ENCODE data around the gene TATDN2. TPM values are rescaled to one million over a fixed set of nuclear protein-coding genes. Genes with fewer than 3 reads are reported as not detected.

Gene TATDN2
- total RNA-seq, 1 donor from 2014 or later, result 39.1 TPM

DNA sequence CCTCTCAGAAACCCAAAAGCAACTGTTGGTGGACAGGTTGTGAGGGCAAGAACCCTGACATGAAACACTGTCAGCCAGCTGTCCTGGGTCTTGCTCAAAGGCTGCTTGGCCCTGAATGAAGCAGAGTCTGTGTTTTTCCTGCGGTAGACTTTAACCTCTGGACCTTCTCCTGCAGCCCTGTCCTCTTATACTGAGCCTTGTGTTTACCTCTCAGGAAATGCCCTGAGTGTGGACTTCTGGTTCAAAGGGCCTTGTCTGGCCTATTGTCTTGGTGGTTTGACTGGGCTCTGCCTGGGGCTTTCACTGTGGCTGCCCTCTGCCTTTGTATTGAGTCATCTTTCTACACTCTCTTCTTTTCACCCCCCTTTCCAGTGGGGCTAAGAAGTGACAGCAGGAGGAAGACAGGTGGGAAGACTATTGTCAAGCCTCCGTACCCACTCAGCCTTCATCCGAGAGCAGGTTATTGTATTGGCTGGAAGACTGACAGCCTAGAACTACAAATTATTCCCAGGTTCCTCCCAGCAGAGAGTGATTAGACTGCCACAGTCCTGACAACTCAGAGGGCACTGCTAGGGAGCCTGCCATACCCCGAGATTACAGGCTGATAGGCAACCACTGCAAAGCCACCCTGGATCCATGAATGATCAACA is 69.2 kb downstream of the TATDN2 start:
- no peak for DNase-seq (ENCODE audit: low spot score)

DNA sequence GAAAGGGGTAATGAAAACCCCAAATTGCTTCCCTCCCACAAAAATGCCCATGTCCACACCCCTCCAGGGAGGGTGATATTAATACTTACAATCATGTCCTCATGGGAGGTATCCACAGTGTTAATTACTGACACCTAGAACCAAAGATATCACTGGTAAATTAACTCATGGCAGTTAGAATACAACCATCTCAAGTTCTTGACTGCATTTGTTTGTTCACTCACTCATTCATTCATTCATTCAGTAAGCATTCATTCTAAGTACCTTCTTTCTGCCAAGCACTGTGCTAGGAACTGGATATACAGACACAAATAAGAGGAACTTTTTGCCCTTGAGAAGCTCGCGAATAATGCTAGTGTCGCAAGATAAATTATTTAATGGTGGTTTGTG is 69.7 kb downstream of the TATDN2 start:
- no peak for DNase-seq (ENCODE audit: low spot score)

DNA sequence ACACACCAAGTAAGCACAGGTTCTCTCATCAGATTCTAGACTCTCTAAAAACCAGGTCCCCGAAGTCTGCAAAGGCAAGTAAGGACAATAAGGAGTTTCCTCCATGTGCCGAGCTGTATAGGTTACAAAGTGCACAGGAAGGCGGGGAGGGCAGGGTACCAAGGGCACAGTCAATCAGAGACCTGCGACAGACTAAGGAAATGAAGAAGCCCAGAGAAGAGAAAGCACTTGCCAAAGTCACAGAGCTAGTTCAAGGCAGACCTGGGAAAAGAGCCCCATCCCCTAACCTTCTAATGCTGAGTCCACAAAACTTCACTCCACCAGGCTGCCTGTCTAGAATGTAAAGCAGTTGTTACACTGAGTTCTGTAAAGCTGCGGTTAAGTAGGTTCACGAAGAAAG is 71.0 kb downstream of the TATDN2 start:
- no peak for DNase-seq (ENCODE audit: low spot score)

DNA sequence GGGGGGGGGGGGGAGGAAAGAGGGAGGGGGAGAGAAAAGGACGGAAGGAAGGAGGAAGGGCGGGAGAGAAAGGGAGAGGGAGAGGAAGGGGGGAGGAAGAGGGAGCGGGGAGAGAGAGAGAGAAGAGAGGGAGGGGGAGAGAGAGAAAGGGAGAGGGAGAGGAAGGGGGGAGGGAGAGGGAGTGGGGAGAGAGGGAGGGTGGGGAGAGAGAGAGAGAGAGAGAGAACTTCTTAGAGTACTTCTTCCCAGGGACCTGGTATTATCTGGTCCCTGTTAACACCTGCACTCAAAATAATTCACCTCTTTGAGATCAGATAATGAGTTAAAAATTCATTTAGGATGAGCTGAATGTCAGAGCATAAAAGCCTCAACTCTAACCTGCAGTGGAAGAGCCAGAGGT is 71.5 kb downstream of the TATDN2 start:
- no peak for DNase-seq (ENCODE audit: low spot score)

DNA sequence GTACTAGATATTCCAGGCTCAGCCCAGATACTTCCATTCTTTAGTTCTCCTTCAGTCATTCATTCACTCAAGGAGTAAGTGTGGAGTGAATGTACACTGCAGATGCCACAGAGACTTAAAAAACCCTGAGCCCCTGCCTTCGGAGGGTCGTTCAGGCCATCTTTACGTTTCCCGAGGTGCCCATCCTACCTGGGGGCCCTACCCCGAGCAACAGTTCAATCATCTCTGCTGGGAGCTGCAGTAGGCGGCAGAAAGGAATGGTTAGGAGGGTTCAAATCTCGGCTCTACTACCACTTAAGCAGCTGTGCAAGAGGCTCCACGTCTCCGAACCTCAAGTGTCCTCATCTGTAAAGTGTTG is 72.0 kb downstream of the TATDN2 start:
- DNase-seq (ENCODE audit: low spot score), result no peak

DNA sequence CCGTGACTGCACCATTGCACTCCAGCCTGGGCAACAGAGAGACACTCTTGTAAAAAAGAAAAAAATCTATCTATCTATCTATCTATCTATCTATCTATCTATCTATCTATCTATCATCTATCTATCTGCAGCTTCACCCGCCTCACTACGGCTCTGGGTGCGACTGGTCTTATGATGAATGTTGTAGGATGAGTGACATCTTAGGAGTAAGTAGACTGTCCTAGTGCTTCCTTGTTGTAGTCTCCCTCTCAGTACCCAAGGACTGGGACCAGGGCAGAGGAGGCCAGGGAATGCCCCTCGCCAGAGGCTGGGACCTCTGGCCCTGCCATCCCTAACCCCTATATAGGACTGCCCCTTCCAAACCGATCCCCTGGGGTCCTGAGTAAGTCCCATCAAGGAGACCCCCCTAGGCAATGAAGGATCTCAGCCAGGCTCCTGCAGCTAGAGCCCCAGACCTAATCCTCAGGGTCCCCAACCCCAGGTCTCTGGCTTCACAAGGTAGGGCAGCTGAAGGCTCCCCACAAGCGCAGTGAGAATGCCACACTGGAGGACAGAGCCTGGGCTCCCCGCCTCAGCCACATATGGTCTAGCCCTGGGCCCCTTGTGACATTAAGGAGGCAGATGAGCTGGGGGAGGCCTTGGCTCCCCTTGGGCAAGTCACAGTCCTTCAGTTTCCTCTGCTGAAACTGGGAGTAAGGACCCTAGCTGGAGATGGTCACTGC is 73.5 kb downstream of the TATDN2 start:
- DNase-seq (ENCODE audit: low spot score), result no peak

DNA sequence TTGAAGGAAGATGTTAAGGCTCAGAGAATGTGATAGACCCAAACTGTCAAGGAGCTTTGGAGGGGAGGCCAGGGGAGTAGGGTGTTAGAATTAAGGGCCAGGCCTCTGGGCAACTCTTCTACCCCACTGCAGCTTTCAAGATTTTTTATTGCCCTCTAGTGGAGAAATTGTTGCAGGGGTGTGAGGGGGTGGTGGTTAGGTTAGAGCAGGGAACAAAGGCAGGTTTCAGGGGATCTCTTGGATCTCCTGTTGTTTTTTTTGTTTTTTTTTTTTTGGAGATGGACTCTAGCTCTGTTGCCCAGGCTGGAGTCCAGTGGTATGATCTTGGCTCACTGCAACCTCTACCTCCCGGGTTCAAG is 74.1 kb downstream of the TATDN2 start:
- no peak for DNase-seq (ENCODE audit: low spot score)

DNA sequence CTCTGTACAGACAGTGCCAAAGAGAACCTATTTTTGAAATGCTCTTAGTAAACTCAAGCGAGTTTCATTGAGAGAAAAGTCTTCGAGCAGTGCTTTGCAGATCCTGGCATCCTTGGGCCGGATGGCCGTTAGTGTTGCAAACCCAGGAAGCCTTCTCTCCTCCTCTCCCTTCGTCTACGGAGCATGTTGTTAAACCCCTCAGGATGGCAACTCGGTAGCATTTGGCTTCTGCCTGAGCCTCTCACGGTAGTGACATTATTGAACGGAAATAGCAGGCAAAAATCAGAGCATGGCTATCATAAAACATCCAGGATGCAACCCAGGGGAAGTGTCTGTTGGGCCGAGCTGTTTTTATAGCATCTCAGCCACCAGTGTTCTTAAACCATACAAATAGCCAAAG is 79.3 kb downstream of the TATDN2 start:
- DNase-seq (ENCODE audit: low spot score), result no peak

DNA sequence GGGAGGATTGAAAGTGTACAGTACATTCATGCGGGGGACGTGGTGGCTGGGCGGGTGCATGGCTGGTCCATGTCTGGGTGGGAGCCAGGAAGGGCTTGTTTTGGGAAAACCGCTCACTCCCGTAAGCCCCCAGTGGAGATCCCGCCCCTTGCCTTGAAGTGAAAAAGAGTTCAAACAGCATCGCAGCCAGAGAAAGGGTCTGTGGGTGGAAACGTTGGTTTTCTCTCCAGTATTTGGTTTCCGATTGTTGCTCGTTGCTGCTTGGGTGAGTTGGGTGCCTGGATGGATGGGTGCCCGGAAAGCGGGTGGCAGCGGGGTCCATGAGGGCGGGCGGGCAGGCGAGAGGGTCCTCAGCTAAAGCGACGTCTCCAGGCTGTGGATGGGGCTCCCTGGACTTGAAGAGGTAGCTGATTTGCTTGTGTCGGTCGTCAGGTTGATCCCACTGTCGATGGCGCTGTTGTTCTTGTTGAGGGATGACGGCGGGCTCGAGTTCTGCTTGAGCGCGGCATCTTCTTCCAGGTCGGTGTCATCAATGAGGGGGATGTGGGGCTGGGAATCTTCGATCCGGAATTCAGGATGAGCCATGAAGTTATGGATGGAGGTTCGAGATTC is 80.3 kb downstream of the TATDN2 start:
- no peak for DNase-seq (ENCODE audit: low spot score)

DNA sequence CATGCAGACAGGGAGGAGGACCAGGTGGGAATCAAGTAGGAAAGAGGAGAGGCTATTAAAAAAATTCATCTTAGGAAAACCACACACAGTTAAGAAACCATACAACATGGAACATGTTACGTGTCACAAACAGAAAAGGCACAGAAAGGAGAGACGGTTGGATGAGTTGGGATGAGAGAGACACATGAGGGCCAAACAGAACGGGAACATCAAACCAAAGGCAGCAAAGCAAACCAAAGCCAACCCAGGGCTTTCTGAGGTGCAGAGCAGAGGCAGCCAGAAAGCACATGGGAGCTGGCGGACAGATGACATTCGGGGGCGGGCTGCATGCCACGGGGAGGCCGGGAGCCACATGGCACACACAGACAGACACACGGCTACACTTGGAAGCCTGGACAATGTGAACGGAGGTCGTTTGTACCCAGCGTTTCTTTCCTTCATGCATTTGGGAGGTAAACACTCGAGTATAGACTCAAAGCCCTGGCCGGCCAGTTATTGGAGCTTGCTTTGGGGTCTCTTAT is 81.3 kb downstream of the TATDN2 start:
- DNase-seq (ENCODE audit: low spot score), result no peak

DNA sequence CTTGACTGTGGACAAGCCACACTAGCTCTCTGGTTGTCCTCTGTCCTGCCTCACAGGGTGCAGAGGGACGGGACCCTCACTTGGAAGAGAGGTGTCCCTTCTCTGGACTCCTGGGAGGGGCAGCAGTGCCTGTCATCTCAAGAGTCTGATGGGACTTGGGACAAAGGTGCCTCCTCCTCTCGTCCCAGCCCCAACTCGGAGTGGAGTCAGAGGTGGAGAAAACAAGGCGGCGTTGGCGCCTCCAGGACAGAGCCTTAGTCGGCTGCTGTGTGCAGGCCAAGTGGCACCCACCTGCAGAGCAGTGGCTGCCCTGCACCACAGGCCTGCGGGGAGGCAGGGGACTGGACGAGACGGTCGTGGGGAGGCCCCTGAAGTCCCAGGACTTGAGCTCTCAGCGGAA is 82.1 kb downstream of the TATDN2 start:
- DNase-seq (ENCODE audit: low spot score), result no peak

Other genes starting within 250 kb of the TATDN2 start
- 4.5 TPM for gene FANCD2, start 222.0 kb upstream of the TATDN2 start, total RNA-seq
- gene FANCD2OS, start 140.2 kb upstream of the TATDN2 start, total RNA-seq, result not detected
- gene BRK1, start 132.8 kb upstream of the TATDN2 start, total RNA-seq, result 126 TPM
- 47.2 TPM for gene VHL, start 106.7 kb upstream of the TATDN2 start, total RNA-seq
- gene IRAK2, start 83.5 kb upstream of the TATDN2 start, total RNA-seq, result 2.7 TPM
- 2.2 TPM for gene GHRL, start 44.5 kb downstream of the TATDN2 start, total RNA-seq
- gene SEC13, start 72.7 kb downstream of the TATDN2 start, total RNA-seq, result 94.7 TPM

Data from mucosa of gallbladder (tissue), 1 donor.